GM18499 (cell line): ENCODE results near the gene PHETA2.

Experiments used
- ATAC-seq: cut with Tn5 transposase; IDR thresholded peaks from one replicate; pipeline ENCODE4 v1.9.1; 2021; ENCODE audit warnings: moderate number of reproducible peaks; ENCODE audit not compliant: insufficient read depth, unreplicated experiment

PHETA2 gene

GRCh38 chr22:42074132-42074811 is at the start of gene PHETA2:
TSS of gene PHETA2 (plus strand) at chr22:42074248. CDS start at chr22:42077294, 3,046 bp downstream.
- no peak for ATAC-seq

GRCh38 chr22:42025421-42025820 is 48.6 kb upstream of the PHETA2 start:
- no peak for ATAC-seq

GRCh38 chr22:42026705-42027104 is 47.3 kb upstream of the PHETA2 start:
- no peak for ATAC-seq

- no peak for ATAC-seq
Measured at GRCh38 chr22:42033263-42034181, 40.5 kb upstream of the PHETA2 start.

GRCh38 chr22:42035256-42035655 is 38.8 kb upstream of the PHETA2 start:
- no peak for ATAC-seq

- ATAC-seq = no peak
Measured at GRCh38 chr22:42039271-42039670, 34.8 kb upstream of the PHETA2 start.

- no peak for ATAC-seq
Measured at GRCh38 chr22:42041784-42042183, 32.3 kb upstream of the PHETA2 start.

- ATAC-seq = no peak
Measured at GRCh38 chr22:42050641-42051180, 23.3 kb upstream of the PHETA2 start.

- ATAC-seq = no peak
Measured at GRCh38 chr22:42052765-42053164, 21.3 kb upstream of the PHETA2 start.

- ATAC-seq = no peak
Measured at GRCh38 chr22:42056757-42057511, 17.1 kb upstream of the PHETA2 start.

- no peak for ATAC-seq
Measured at GRCh38 chr22:42060489-42060888, 13.6 kb upstream of the PHETA2 start.

GRCh38 chr22:42061041-42061440 is 13.0 kb upstream of the PHETA2 start:
- ATAC-seq = no peak

GRCh38 chr22:42062506-42063170 is 11.4 kb upstream of the PHETA2 start:
- ATAC-seq = no peak

GRCh38 chr22:42064629-42065028 is 9.4 kb upstream of the PHETA2 start:
- no peak for ATAC-seq

GRCh38 chr22:42065438-42066125 is 8.5 kb upstream of the PHETA2 start:
- ATAC-seq = no peak

GRCh38 chr22:42066126-42066761 is 7.8 kb upstream of the PHETA2 start:
- no peak for ATAC-seq

GRCh38 chr22:42066937-42067336 is 7.1 kb upstream of the PHETA2 start:
- no peak for ATAC-seq

- ATAC-seq = no peak
Measured at GRCh38 chr22:42067671-42068251, 6.3 kb upstream of the PHETA2 start.

- ATAC-seq = no peak
Measured at GRCh38 chr22:42068291-42068690, 5.8 kb upstream of the PHETA2 start.
